HUES6 (cell line): Measurements from ENCODE around the gene CACNA2D3.

Experiments
- H3K27ac ChIP-seq: 2 replicates; pipeline ENCODE4 v1.7.0; 2013; ENCODE audit warnings: low read depth, mild to moderate bottlenecking, low read length, inconsistent platforms
- H3K27me3 ChIP-seq: 2 replicates; pipeline ENCODE4 v1.6.1; 2013; ENCODE audit warnings: low read length; ENCODE audit not compliant: control insufficient read depth, insufficient read depth
- H3K36me3 ChIP-seq: 2 replicates; pipeline ENCODE4 v1.6.1; 2013; ENCODE audit warnings: low read length; ENCODE audit not compliant: control insufficient read depth, insufficient read depth
- H3K4me1 ChIP-seq: 2 replicates; pipeline ENCODE4 v1.6.1; 2013; ENCODE audit warnings: low read length; ENCODE audit not compliant: control insufficient read depth, insufficient read depth
- H3K4me3 ChIP-seq: 2 replicates; pipeline ENCODE4 v1.5.1; 2013; ENCODE audit warnings: low read depth, low read length
- H3K9ac ChIP-seq: one replicate; pipeline ENCODE4 v1.6.1; 2013; ENCODE audit warnings: mild to moderate bottlenecking, low read length
- H3K9me3 ChIP-seq: 2 replicates; pipeline ENCODE4 v1.6.1; 2013; ENCODE audit warnings: low read depth, low read length; ENCODE audit not compliant: control insufficient read depth, insufficient read depth

Gene CACNA2D3

DNA sequence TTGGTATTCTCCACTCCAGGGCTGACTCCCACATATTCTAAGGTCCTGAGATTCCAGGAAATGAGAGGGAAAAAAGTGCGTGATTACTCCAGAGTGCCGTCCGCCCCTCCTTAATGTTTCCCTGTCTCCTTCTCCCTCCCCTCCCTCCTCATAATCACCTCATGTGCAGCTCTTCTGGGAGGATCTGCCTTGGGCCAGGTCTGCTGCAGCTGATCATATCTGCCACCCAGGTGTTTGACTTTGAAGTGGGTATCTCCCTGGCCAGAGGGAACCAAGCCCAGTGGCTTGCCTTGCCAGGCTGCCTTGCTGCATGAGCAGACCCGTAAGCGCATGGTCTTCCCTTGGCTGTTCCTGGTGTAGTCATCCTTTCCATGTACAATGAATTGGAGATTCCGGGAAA, 833.6 kb downstream of the CACNA2D3 start:
- Histone ChIP-seq H3K27me3 (no peaks in the 10 kb centered on the region), H3K9me3 (no peaks in the 10 kb centered on the region)

DNA sequence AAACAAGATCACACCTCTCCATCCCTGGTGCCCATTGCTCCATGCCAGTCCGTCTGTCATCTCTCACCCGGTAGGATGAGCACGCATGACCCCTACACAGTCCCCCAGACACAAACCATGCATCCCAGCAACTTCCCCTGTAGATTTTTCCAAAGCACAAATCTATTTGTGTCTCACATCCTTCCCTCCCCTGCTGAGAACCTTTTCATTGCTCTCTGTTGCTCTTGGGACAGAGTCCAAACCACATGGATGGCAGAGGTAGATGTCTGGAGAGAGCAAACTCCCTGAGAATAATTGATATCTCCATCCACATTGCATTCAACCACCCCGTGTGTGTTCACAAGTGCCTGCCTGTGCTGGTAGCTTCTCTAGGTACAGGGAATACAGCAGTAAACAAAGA, 835.4 kb downstream of the CACNA2D3 start:
- Histone ChIP-seq H3K4me3 (no peak overlapping the region), H3K4me1 (peaks cover 47% of the 10 kb centered on the region), H3K36me3 (no peaks in the 10 kb centered on the region), H3K27ac (no peak overlapping the region), H3K9ac (no peak overlapping the region), H3K9me3 (no peaks in the 10 kb centered on the region), H3K27me3 (no peaks in the 10 kb centered on the region)

More for the DNA sequence above, 833.6 kb downstream of the CACNA2D3 start:
- Histone ChIP-seq H3K9ac (peak overlapping the region; percentile 80), H3K4me3 (no peak overlapping the region), H3K36me3 (no peaks in the 10 kb centered on the region), H3K4me1 (peaks cover 50% of the 10 kb centered on the region), H3K27ac (peak overlapping the region; percentile 76; the same call in 1 of the 2 replicates)

DNA sequence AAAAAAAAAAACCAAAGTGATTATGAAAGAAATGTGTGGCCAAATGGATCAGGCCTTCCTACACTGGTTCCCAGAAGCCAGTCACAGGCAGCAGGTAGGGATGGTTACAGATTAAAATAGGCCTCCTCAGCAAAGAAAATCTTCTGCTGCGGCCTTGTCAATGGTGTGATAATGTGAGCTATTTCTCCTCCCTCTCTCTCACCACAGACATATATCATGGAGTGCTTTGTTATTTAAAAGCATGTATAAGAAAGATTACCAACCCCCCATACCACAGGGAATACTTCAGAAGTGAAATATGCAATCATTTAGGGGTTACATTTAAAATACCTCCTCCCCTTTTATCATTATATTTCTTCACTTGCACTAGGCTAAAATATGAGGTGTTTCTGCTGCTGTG, 837.7 kb downstream of the CACNA2D3 start:
- Histone ChIP-seq H3K9ac (no peak overlapping the region), H3K27ac (no peak overlapping the region), H3K4me1 (peaks cover 34% of the 10 kb centered on the region), H3K4me3 (no peak overlapping the region), H3K27me3 (no peaks in the 10 kb centered on the region), H3K36me3 (no peaks in the 10 kb centered on the region), H3K9me3 (no peaks in the 10 kb centered on the region)

DNA sequence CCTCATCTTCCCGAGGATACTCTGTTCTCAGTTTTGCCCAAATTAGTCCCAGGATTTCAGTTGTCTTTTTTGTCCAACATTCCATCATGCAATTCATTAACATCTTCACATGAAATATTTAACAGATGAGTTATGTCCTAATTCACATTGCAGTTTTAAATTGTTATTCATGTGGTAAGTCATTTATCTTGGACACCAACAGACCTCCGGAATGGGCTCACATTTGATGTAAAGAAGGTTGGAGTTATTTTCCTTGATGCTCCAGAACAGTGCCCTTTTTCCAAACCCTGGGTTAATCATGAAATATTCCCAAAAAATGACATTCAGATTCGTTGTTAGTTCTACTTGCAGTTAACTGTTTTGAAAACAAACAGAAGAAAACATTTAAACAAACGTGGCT, 838.3 kb downstream of the CACNA2D3 start:
- no peak overlapping the region for H3K4me3 ChIP-seq
- H3K36me3 ChIP-seq, result no peaks in the 10 kb centered on the region
- H3K4me1 ChIP-seq, result peaks cover 28% of the 10 kb centered on the region
- no peak overlapping the region for H3K27ac ChIP-seq
- no peaks in the 10 kb centered on the region for H3K27me3 ChIP-seq
- no peak overlapping the region for H3K9ac ChIP-seq
- no peaks in the 10 kb centered on the region for H3K9me3 ChIP-seq

DNA sequence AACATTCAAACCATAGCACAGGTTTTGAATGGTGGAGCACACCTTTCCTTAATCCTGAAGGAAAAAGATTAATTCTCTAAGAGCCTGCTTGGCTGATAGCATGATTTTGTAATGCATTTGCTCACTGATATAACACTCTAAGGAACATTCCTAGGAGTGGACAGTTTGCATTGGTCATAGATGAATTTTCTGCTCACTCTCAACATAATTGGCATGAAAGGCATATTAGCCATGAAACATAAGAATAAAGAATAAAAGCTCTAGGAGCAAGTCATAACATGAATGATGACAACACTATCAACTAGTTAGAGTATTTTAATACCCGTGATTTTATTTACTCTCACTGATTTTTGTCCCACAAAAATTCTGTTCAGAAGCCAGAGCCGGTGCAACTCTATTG, 839.8 kb downstream of the CACNA2D3 start:
- no peaks in the 10 kb centered on the region for H3K9me3 ChIP-seq
- no peak overlapping the region for H3K4me3 ChIP-seq
- no peaks in the 10 kb centered on the region for H3K36me3 ChIP-seq
- H3K27ac ChIP-seq, result no peak overlapping the region
- H3K27me3 ChIP-seq, result no peaks in the 10 kb centered on the region
- H3K9ac ChIP-seq, result no peak overlapping the region
- peaks cover 18% of the 10 kb centered on the region; the same call in 1 of the 2 replicates for H3K4me1 ChIP-seq

DNA sequence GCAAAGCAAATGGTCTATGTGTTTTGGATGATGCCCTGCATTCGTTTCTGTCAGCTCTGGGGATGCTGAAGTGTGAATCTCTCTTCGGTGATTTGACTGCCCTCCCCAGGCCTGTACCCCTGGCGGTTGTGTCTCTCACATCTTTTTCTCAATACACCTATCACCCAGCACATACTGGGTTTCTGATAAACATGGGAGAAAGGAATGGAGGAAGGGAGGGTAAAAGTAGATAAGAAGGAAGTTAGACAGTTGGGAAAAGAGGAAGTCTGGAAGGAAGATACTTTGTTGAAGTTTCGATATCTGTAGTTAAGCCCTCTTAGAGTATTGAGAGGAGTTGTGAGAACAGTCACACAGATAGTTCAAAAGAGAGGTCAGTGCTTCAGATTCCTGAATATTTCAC, 841.3 kb downstream of the CACNA2D3 start:
- no peak overlapping the region for H3K9ac ChIP-seq
- no peaks in the 10 kb centered on the region for H3K9me3 ChIP-seq
- H3K27me3 ChIP-seq, result no peaks in the 10 kb centered on the region
- no peak overlapping the region for H3K4me3 ChIP-seq
- no peak overlapping the region for H3K27ac ChIP-seq
- H3K36me3 ChIP-seq, result no peaks in the 10 kb centered on the region
- peaks cover 31% of the 10 kb centered on the region for H3K4me1 ChIP-seq

DNA sequence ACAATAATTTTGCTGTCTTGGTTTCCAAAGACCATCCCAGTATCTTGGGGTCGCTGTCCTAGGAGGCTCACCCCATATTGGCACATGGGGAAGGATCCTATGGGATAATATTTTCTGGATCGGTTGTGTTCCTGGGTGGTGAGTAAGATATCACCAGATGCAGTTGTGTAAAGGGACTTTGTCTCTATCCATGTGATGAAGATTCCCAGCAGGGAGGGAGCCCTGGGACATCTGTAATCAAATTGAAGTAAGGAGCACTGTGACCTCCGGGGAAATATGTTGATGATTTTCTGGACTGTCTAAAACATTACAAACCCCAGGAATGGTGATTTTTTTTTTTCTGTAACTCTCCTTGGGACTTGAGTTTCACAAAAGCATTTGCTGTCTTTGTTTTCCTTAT, 841.7 kb downstream of the CACNA2D3 start:
- no peak overlapping the region for H3K4me3 ChIP-seq
- no peaks in the 10 kb centered on the region for H3K9me3 ChIP-seq
- no peaks in the 10 kb centered on the region for H3K36me3 ChIP-seq
- H3K4me1 ChIP-seq, result peaks cover 35% of the 10 kb centered on the region
- no peak overlapping the region for H3K27ac ChIP-seq
- H3K9ac ChIP-seq, result no peak overlapping the region
- no peaks in the 10 kb centered on the region for H3K27me3 ChIP-seq

DNA sequence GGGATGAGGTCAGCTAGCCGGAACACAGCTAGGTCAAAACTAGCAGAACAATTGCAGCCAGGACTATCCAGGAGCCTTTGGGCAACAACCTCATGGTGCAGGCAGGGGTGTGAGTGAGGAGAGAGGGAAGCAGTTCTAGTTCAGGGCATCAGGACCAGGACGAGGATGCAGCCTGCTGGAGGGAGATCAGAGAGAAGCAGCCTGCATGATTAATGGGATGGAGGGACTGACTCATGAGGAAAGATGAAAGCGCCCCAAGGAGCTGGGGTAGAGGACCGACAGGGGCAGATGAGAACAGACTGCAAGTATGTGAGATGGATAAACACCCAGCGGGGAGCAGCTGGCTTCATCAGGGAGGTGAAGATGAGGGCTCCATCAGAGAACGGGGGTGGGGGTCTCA, 843.4 kb downstream of the CACNA2D3 start:
- Histone ChIP-seq H3K9me3 (no peaks in the 10 kb centered on the region), H3K27ac (no peak overlapping the region), H3K4me1 (peaks cover 24% of the 10 kb centered on the region), H3K4me3 (no peak overlapping the region), H3K9ac (no peak overlapping the region), H3K27me3 (no peaks in the 10 kb centered on the region), H3K36me3 (no peaks in the 10 kb centered on the region)

DNA sequence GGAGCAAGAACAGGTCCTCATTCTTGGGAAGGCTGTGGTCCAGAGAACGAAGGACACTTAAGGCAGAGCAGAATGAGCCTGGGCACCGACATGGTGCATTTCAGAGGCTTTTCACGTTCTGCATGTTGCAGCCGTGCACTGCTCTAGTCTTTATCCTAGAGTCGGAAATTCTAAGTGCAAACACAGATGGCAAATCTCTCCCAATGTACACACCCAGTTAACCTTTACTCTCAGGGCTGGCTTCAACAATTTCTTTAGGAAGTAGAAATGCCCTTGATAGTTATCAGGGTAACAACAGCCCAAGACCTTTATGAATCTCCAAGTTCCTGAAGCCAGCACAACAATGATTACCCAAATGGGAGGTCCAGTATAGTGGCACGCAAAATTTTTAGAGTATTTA, 844.6 kb downstream of the CACNA2D3 start:
- no peak overlapping the region for H3K27ac ChIP-seq
- H3K36me3 ChIP-seq, result no peaks in the 10 kb centered on the region
- H3K4me3 ChIP-seq, result no peak overlapping the region
- no peaks in the 10 kb centered on the region for H3K27me3 ChIP-seq
- peaks cover 24% of the 10 kb centered on the region for H3K4me1 ChIP-seq
- no peaks in the 10 kb centered on the region for H3K9me3 ChIP-seq
- H3K9ac ChIP-seq, result no peak overlapping the region

DNA sequence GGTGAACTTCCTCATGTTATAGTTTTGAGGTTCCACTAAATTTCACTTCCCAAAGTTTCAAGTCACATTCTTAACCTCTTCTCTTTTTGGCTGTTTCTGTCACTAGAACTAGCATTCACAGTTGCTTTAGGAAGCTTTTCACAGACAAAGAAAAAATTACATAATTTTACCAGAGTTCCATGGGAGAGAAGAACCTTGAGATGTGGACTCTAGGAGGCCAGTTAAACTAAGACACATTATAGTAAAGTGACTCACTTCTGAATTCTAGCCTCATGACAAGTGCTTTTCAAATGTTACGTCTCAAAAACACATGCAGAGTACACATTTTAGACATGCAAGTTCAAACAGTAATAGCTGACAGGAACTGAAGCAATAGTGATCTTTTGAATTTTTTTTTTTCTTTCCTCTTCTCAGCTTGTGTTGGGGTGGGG, 845.4 kb downstream of the CACNA2D3 start:
- no peaks in the 10 kb centered on the region for H3K27me3 ChIP-seq
- no peak overlapping the region for H3K27ac ChIP-seq
- no peaks in the 10 kb centered on the region for H3K36me3 ChIP-seq
- no peak overlapping the region for H3K9ac ChIP-seq
- no peaks in the 10 kb centered on the region for H3K9me3 ChIP-seq
- peaks cover 24% of the 10 kb centered on the region for H3K4me1 ChIP-seq
- H3K4me3 ChIP-seq, result no peak overlapping the region

DNA sequence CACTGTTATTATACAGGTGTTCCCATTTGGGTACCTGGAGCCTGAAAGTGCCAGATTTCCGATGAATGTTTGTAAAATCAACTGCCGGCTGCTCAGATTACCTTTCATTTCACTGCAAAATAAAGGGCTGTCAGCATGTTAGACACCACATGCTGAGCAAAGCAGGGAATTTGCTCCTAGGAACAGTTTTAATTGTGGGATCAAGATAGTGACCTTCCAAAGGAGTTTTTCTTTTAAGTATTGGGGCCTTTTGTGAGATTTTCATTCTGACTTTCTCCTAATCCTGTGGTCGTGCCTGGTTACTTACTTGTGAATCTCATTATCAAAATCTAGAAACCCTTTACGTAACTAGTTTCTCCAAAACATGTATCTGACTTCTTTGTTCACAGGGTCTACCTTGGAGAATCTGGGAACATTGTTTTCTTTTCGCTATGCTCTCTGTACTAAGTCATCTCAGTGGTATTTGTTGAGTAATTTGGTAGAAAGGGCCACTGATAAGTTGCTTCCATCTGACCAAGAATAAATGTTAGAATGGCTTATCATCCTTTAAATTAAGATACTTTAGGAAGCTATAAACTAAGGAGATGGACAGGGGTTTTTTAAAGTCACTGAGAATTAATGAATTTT, 846.3 kb downstream of the CACNA2D3 start:
- peaks cover 24% of the 10 kb centered on the region for H3K4me1 ChIP-seq
- H3K4me3 ChIP-seq, result no peak overlapping the region
- H3K27me3 ChIP-seq, result no peaks in the 10 kb centered on the region
- H3K9me3 ChIP-seq, result no peaks in the 10 kb centered on the region
- H3K36me3 ChIP-seq, result no peaks in the 10 kb centered on the region
- no peak overlapping the region for H3K27ac ChIP-seq
- H3K9ac ChIP-seq, result no peak overlapping the region

DNA sequence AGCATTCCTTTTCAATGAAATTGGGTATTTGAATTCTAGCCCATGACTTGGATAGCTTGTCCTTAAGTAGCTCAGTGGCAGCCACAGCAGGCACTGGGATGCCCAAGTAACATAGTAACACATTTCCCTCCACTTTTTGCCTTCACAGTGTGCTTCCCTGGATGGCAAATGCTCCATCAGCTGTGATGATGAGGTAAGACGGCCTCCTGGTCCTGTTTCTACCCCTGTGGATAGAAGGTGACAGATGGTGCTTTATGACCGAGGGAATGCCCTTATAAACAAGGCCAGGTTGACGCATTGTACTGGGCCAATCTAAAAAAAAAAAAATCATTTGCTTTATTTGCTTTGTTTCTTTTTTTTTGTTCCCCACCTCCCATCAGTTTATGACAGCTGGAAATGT, 847.3 kb downstream of the CACNA2D3 start:
- Histone ChIP-seq H3K27ac (no peak overlapping the region), H3K4me1 (peaks cover 16% of the 10 kb centered on the region), H3K36me3 (no peaks in the 10 kb centered on the region), H3K4me3 (no peak overlapping the region), H3K9me3 (no peaks in the 10 kb centered on the region), H3K9ac (no peak overlapping the region), H3K27me3 (no peaks in the 10 kb centered on the region)
